ENCODE data around the gene MAST1.
A peak's percentile ranks its signal among the peaks of the same experiment; 100 is the strongest.

The MAST1 gene

DNA sequence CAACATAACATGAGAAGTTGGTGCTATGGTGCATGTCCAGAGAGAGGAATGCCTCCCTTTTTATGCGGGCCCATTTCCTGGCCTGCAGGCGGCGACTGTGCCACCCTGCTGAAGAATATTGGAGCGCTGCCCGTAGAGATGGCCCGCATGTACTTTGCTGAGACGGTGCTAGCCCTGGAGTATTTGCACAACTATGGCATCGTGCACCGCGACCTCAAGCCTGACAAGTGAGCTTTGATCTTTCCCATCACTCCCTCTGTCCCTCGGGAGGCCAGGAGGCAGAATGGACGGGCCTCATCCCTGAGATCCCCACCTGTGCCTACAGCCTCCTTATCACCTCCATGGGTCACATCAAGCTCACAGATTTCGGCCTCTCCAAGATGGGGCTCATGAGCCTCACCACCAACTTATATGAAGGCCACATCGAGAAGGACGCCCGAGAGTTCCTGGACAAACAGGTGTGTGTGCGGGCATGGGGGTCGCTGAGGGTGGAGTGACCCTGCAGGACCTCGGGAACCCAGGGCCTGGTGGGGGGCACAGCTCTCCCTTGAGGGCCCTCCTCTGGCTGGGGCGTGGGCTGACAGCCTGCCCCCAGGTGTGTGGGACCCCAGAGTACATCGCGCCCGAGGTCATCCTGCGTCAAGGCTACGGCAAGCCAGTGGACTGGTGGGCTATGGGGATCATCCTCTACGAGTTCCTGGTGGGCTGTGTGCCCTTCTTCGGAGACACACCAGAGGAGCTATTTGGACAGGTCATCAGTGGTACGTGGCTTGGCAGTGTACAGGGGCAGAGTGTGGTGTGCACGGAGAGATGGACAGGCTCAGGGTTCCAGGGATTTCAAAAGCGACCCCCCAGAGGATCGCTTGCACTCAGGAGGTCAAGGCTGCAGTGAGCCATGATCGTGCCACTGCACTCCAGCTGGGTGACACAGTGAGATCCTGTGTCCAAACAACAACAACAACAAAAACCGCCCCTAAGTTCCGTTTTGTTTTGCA is 26.7 kb downstream of the MAST1 start:
- Histone ChIP-seq H3K9me3 (ENCODE audit: control insufficient read depth, low read length) (no peaks in the 10 kb centered on the region), H3K4me3 (ENCODE audit: extremely low read depth, insufficient read depth, low read length, poor library complexity, severe bottlenecking) (no peak overlapping the region), H3K36me3 (ENCODE audit: control insufficient read depth, insufficient read depth, low read length) (no peaks in the 10 kb centered on the region), H3K4me1 (ENCODE audit: control insufficient read depth, insufficient read depth, low read length, poor library complexity, severe bottlenecking) (no peaks in the 10 kb centered on the region), H3K27ac (ENCODE audit: low read depth, low read length, severe bottlenecking) (no peak overlapping the region)
- WGBS, 2 experiments (ENCODE audit: insufficient coverage in 2 of 2), result 91 to 92% methylated on average over 31 to 34 of the region's 34 CpGs

DNA sequence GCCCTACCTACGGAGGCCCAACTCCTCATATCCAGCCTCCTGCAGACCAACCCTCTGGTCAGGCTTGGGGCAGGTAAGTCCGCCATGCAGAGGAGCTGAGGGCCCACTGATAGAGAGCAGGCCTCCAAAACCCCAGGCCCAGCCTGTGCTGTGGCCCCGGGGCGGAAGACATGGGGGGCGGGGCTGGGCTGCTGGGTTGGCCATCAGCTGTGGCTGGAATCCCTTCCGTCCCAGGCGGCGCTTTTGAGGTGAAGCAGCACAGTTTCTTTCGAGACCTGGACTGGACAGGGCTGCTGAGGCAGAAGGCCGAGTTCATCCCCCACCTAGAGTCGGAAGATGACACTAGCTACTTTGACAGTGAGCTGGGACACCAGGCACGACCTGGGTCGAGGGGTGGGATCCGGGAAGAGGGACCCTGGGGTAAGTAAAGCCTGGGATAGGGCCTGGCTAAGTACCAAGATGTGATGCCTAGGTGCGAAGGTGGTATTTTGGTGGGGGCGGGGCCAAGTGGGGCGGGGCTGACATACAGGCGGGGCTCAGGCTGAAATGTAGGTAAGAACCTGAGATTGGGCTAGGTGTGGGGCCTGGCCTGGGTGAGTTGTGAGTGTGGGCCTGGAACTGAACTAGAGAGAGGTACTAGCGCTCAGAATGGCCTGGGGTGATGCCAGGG is 27.6 kb downstream of the MAST1 start:
- 85 to 87% methylated on average over 18 to 19 of the region's 19 CpGs for WGBS, 2 experiments (ENCODE audit: insufficient coverage in 2 of 2)

DNA sequence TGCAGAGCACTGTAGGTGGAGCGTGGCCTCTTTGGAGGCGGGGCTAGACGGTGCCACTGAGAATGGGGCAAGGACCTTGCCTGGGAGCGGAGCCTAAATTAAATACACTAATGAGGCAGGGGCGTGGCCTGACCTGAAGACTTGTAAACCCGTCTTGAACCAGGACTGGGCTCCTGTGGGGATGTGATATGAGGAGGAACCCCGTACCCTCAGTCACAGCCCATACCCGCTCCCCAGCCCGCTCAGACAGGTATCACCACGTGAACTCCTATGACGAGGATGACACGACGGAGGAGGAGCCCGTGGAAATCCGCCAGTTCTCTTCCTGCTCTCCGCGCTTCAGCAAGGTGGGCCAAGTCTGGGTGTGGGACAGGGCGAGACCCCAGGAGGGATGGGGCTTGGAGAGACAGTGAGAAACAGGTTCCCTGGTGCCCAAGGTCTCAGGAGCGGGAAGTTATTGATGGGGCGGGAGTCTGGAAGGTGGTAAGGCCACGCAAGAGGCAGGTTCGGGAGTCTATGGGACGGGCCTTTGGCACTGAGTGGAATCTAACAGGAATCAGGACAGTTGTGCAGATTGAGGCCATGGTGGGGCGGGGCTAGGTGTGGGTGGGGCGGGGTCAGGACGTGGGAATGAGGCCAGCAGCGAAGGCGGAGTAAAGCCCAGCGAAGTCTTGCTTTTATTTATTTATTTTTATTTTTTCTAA is 28.3 kb downstream of the MAST1 start:
- 95 to 97% methylated on average over 23 of the region's 29 CpGs for WGBS, 2 experiments (ENCODE audit: insufficient coverage in 2 of 2)
- H3K27ac ChIP-seq (ENCODE audit: low read depth, low read length, severe bottlenecking), result no peak overlapping the region
- H3K9me3 ChIP-seq (ENCODE audit: control insufficient read depth, low read length), result no peaks in the 10 kb centered on the region
- no peak overlapping the region for H3K4me3 ChIP-seq (ENCODE audit: extremely low read depth, insufficient read depth, low read length, poor library complexity, severe bottlenecking)
- no peaks in the 10 kb centered on the region for H3K4me1 ChIP-seq (ENCODE audit: control insufficient read depth, insufficient read depth, low read length, poor library complexity, severe bottlenecking)
- H3K36me3 ChIP-seq (ENCODE audit: control insufficient read depth, insufficient read depth, low read length), result no peaks in the 10 kb centered on the region

More for the DNA sequence above, 27.6 kb downstream of the MAST1 start:
- Histone ChIP-seq H3K36me3 (ENCODE audit: control insufficient read depth, insufficient read depth, low read length) (no peaks in the 10 kb centered on the region), H3K27ac (ENCODE audit: low read depth, low read length, severe bottlenecking) (no peak overlapping the region), H3K4me1 (ENCODE audit: control insufficient read depth, insufficient read depth, low read length, poor library complexity, severe bottlenecking) (no peaks in the 10 kb centered on the region), H3K4me3 (ENCODE audit: extremely low read depth, insufficient read depth, low read length, poor library complexity, severe bottlenecking) (no peak overlapping the region), H3K9me3 (ENCODE audit: control insufficient read depth, low read length) (no peaks in the 10 kb centered on the region)

DNA sequence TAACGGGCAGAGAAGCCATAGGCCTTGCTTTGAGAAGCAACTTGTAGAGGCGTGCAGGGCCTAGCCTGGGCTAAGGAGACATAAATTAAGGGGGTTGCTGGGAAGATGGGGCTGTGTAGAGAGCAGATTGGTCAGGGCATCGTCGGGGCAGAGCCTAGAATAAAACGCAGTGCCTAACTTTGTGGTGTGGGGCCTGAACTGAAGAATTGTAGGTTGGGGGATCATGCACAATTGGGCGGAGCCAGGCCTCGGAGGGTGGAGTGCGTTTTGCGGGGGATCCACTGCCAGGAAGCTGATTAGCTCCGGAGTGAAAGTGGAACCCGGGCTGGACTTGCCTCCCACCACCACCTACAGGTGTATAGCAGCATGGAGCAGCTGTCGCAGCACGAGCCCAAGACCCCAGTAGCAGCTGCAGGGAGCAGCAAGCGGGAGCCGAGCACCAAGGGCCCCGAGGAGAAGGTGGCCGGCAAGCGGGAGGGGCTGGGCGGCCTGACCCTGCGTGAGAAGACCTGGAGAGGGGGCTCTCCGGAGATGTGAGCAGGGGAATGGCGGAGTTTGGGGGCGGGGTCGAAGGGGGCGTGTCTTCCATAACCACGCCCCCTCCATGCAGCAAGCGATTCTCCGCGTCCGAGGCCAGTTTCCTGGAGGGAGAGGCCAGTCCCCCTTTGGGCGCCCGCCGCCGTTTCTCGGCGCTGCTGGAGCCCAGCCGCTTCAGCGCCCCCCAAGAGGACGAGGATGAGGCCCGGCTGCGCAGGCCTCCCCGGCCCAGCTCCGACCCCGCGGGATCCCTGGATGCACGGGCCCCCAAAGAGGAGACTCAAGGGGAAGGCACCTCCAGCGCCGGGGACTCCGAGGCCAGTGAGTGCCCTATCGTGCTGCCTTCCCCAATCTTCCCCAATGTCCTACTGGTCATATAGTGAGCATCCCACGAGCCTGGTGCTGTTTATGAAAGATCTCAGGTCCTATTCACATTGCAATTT is 29.1 kb downstream of the MAST1 start:
- 14 to 18% methylated on average over 30 to 31 of the region's 51 CpGs for WGBS, 2 experiments (ENCODE audit: insufficient coverage in 2 of 2)
- Histone ChIP-seq H3K27ac (ENCODE audit: low read depth, low read length, severe bottlenecking) (peak overlapping the region; percentile 45), H3K9me3 (ENCODE audit: control insufficient read depth, low read length) (no peaks in the 10 kb centered on the region), H3K4me1 (ENCODE audit: control insufficient read depth, insufficient read depth, low read length, poor library complexity, severe bottlenecking) (no peaks in the 10 kb centered on the region), H3K4me3 (ENCODE audit: extremely low read depth, insufficient read depth, low read length, poor library complexity, severe bottlenecking) (peak overlapping the region; percentile 39), H3K36me3 (ENCODE audit: control insufficient read depth, insufficient read depth, low read length) (no peaks in the 10 kb centered on the region)

DNA sequence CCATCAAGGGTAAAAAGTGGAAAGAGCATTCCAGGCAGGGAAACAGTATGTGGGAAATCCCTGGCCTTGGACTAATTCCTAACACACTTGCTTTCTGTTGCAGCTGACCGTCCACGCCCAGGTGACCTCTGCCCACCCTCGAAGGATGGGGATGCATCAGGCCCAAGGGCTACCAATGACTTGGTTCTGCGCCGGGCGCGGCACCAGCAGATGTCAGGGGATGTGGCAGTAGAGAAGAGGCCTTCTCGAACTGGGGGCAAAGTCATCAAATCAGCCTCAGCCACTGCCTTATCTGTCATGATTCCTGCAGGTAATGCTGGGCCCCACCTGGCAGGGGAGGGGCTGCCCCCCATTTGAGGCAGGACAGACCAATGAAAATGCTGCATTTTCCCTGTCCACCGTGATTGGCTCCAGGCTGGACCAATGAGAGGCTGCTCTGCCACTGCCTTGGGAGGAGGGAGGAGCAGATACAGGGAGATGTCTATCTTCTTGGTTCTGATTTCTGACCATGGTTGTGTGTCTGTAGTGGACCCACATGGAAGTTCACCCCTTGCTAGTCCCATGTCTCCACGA is 30.3 kb downstream of the MAST1 start:
- H3K4me3 ChIP-seq (ENCODE audit: extremely low read depth, insufficient read depth, low read length, poor library complexity, severe bottlenecking), result no peak overlapping the region

DNA sequence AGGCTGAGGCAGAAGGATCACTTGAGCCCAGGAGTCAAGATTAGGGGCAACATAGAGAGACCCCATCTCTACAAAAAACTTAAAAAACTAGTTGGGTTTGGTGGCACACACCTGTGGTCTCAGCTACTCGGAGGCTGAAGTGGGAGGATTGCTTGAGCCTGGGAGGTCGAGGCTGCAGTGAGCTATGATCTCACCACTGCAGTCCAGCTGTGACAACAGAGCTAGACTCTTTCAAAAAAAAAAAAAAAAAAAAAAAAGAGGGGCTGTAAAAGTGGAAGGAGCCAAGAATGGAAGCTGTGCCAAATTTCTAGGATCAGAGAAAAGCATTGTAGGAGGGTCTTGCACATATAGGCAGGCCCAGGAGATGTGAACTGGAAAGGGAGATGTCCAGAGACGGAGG is 33.4 kb downstream of the MAST1 start:
- WGBS, 2 experiments (ENCODE audit: insufficient coverage in 2 of 2), result 100% methylated on average over 2 of the region's 3 CpGs; no CpG with 5 or more reads in 1 of the 2 experiments
- Histone ChIP-seq H3K27ac (ENCODE audit: low read depth, low read length, severe bottlenecking) (no peak overlapping the region), H3K36me3 (ENCODE audit: control insufficient read depth, insufficient read depth, low read length) (no peaks in the 10 kb centered on the region), H3K4me3 (ENCODE audit: extremely low read depth, insufficient read depth, low read length, poor library complexity, severe bottlenecking) (no peak overlapping the region), H3K4me1 (ENCODE audit: control insufficient read depth, insufficient read depth, low read length, poor library complexity, severe bottlenecking) (no peaks in the 10 kb centered on the region), H3K9me3 (ENCODE audit: control insufficient read depth, low read length) (no peaks in the 10 kb centered on the region)

More for the DNA sequence above, 30.3 kb downstream of the MAST1 start:
- Histone ChIP-seq H3K4me1 (ENCODE audit: control insufficient read depth, insufficient read depth, low read length, poor library complexity, severe bottlenecking) (no peaks in the 10 kb centered on the region), H3K36me3 (ENCODE audit: control insufficient read depth, insufficient read depth, low read length) (no peaks in the 10 kb centered on the region), H3K27ac (ENCODE audit: low read depth, low read length, severe bottlenecking) (no peak overlapping the region), H3K9me3 (ENCODE audit: control insufficient read depth, low read length) (no peaks in the 10 kb centered on the region)
- WGBS, 2 experiments (ENCODE audit: insufficient coverage in 2 of 2), result 96 to 98% methylated on average over 7 to 10 of the region's 10 CpGs

DNA sequence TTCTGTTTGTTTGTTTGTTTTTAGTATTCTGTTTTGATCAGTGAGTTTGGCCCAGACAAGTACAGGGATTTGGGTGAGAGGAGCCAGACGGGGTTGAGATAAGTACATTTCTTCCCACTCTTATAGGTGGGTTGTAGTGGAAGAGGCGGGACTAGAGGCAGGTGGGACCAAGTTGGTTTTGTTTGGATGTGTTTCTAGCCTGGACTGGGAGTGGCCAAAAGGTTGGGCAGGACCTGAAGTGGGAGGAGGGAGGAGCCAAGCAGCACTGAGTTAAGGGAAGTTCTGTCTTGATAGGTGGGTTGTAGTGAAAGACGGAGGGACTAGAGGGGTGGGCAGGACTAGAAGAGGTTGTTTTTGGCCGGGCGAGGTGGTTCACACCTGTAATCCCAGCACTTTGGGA is 33.9 kb downstream of the MAST1 start:
- 77 to 100% methylated on average over 2 of the region's 5 CpGs for WGBS, 2 experiments (ENCODE audit: insufficient coverage in 2 of 2)
- no peaks in the 10 kb centered on the region for H3K36me3 ChIP-seq (ENCODE audit: control insufficient read depth, insufficient read depth, low read length)
- no peaks in the 10 kb centered on the region for H3K4me1 ChIP-seq (ENCODE audit: control insufficient read depth, insufficient read depth, low read length, poor library complexity, severe bottlenecking)
- no peaks in the 10 kb centered on the region for H3K9me3 ChIP-seq (ENCODE audit: control insufficient read depth, low read length)
- H3K27ac ChIP-seq (ENCODE audit: low read depth, low read length, severe bottlenecking), result no peak overlapping the region
- no peak overlapping the region for H3K4me3 ChIP-seq (ENCODE audit: extremely low read depth, insufficient read depth, low read length, poor library complexity, severe bottlenecking)

DNA sequence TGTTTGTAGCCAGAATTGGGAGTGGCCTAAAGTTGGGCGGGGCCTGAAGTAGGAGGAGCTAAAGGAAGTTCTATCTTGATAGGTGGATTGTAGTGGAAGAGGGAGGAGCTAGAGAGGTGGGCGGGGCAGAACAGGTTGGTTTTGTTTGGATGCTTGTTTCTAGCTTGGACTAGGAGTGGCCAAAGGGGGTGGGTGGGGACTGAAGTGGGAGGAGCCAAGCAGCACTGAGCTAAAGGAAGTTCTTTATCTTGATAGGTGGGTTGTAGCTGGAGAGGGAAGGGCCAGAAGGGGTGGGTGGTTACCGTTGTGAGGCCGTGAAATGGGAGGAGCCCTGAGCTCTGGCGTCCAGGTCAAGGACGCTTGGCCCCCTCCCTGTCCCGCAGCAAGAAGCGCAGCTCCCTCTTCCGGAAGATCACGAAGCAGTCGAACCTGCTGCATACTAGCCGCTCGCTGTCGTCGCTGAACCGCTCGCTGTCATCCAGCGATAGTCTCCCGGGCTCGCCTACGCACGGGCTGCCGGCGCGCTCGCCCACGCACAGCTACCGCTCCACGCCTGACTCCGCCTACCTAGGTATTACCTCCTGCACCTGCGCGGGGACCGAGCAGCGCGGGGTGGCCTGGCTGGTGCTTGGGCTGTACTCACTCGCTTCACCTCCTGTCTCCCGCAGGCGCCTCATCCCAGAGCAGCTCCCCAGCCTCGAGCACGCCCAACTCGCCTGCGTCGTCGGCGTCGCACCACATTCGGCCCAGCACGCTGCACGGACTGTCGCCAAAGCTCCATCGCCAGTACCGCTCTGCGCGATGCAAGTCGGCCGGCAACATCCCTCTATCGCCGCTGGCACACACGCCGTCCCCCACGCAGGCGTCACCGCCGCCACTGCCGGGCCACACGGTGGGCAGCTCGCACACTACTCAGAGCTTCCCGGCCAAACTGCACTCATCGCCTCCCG is 34.9 kb downstream of the MAST1 start:
- H3K4me3 ChIP-seq (ENCODE audit: extremely low read depth, insufficient read depth, low read length, poor library complexity, severe bottlenecking), result no peak overlapping the region
- H3K9me3 ChIP-seq (ENCODE audit: control insufficient read depth, low read length), result no peaks in the 10 kb centered on the region
- 96 to 97% methylated on average over 62 to 70 of the region's 70 CpGs for WGBS, 2 experiments (ENCODE audit: insufficient coverage in 2 of 2)
- peaks cover 1% of the 10 kb centered on the region for H3K36me3 ChIP-seq (ENCODE audit: control insufficient read depth, insufficient read depth, low read length)
- H3K4me1 ChIP-seq (ENCODE audit: control insufficient read depth, insufficient read depth, low read length, poor library complexity, severe bottlenecking), result no peaks in the 10 kb centered on the region
- no peak overlapping the region for H3K27ac ChIP-seq (ENCODE audit: low read depth, low read length, severe bottlenecking)

Measured in mesodermal cell (in vitro differentiated cells).